Measurements from ENCODE around the gene HDAC1. TPM values are rescaled to one million over a fixed set of nuclear protein-coding genes. Genes with fewer than 3 reads are reported as not detected.
A peak's percentile ranks its signal among the peaks of the same experiment; 100 is the strongest.

HDAC1 gene
- total and polyA plus RNA-seq, 2 of the 8 experiments (the other 6 are each of a cell fraction or from before 2014, with no cell fraction given), result 111 to 125 TPM

DNA sequence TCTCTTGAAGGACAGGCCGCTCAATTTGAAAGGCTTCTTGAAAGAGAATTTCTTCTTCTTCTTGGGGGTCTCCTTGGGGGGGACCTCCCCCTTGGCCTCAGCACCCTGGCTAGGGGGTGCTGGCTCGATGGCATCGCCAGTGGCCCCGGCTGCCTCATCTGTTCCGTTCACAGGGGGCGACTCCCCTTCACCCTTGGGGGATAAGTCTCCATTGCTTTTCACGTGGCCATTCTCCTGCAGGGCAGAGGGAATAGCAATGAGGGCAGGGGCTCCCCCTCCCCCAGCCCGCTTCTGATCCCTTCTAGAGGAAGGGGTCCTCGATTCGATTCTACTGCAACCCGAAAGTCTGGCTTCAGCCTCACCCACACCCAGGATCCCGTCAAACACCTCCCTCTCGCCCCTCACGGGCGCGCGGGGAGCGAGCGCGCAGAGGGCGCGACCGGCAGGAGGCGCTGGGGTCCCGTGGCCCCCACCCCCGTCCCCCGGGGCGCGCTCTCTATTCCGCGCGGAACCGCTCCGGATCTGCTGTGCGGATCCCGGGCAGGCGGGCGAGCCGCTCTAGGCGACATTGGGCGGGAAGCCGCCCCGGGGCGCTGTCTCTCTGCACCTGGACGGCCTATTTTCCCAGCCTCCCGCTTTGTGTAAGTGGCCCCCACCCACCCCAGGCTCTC is 43.1 kb downstream of the HDAC1 start:
- H3K9me3 ChIP-seq (ENCODE audit: insufficient read depth in 2 of 2, low read depth in 1 of 2, low read length in 1 of 2), result no peaks in the 10 kb centered on the region
- H2BK20ac ChIP-seq (ENCODE audit: low read length), result no peak overlapping the region
- H3K36me3 ChIP-seq (ENCODE audit: control insufficient read depth in 2 of 4, insufficient read depth in 4 of 4, low read length in 3 of 4), result peaks cover 12 to 49% (median 19%) of the 10 kb centered on the region in 4 experiments; a peak in 6 of 8 replicates
- peaks cover 5 to 34% (median 25%) of the 10 kb centered on the region in 4 experiments for H3K4me1 ChIP-seq (replicated peaks in 1 of 4; ENCODE audit: control insufficient read depth in 3 of 4, insufficient read depth in 4 of 4, low read length in 3 of 4)
- CTCF ChIA-PET (ENCODE audit: partially characterized antibody), result interaction anchor here (1.0 to 1.2 kb wide), 3 partner anchors 18 to 119 kb away, joined by 3 to 4 read pairs (median 3); no protein-coding TSS in a partner anchor
- H4K5ac ChIP-seq (ENCODE audit: insufficient read length, low read depth, low read length), result peak overlapping the region; percentile 8
- peak overlapping the region; percentile 92 for H3K27ac ChIP-seq (ENCODE audit: low read depth, low read length)
- no peak overlapping the region for H2AFZ ChIP-seq (ENCODE audit: low read length)
- H3K18ac ChIP-seq (ENCODE audit: extremely low read depth, low read length), result peak overlapping the region; percentile 87
- H2AK5ac ChIP-seq (ENCODE audit: low read depth, low read length), result no peak overlapping the region
- H3K14ac ChIP-seq (ENCODE audit: insufficient read length), result no peak overlapping the region
- peak overlapping the region; percentile 9 for H3K4ac ChIP-seq (replicated peaks; ENCODE audit: insufficient read length, low read depth, low read length)
- peak overlapping the region; percentile 83 to 93 for H3K4me2 ChIP-seq (ENCODE audit: insufficient read depth in 1 of 2, low read depth in 2 of 2, low read length in 2 of 2)
- H2BK120ac ChIP-seq (replicated peaks; ENCODE audit: low read depth, low read length), result no peak overlapping the region
- no peak overlapping the region for H3K23ac ChIP-seq (ENCODE audit: insufficient read length)
- H4K20me1 ChIP-seq (replicated peaks in 1 of 2; ENCODE audit: control insufficient read depth in 1 of 2, insufficient read depth in 2 of 2, low read length in 2 of 2), result peaks cover 9 to 18% of the 10 kb centered on the region in 2 experiments
- WGBS, 2 experiments (ENCODE audit: extremely low coverage in 1 of 2, insufficient coverage in 1 of 2, insufficient read length in 1 of 2, insufficient replicate concordance in 2 of 2, low coverage in 1 of 2, low lambda C conversion rate in 2 of 2, missing lambda C conversion rate in 1 of 2), result 6% methylated on average over 29 of the region's 46 CpGs; no CpG with 5 or more reads in 1 of the 2 experiments
- peak overlapping the region; percentile 92 to 94 (median 93) for H3K4me3 ChIP-seq (ENCODE audit: extremely low read depth in 1 of 4, insufficient read depth in 2 of 4, low read depth in 3 of 4, low read length in 4 of 4)
- peak overlapping the region; percentile 47 for H4K91ac ChIP-seq (replicated peaks; ENCODE audit: insufficient read length, low read length)
- peaks cover 2% of the 10 kb centered on the region; the same call in 1 of the 2 replicates for H3K79me1 ChIP-seq (ENCODE audit: low read depth, low read length)
- no peak for FAIRE-seq
- peaks cover 4 to 21% of the 10 kb centered on the region in 2 experiments; a peak in 3 of 4 replicates for H3K79me2 ChIP-seq (ENCODE audit: control insufficient read depth in 1 of 2, insufficient read depth in 2 of 2, low read length in 2 of 2)
- H3K23me2 ChIP-seq (ENCODE audit: low read depth, low read length), result peaks cover 10% of the 10 kb centered on the region; the same call in 1 of the 2 replicates
- peak overlapping the region; percentile 86 to 98 (median 89) for H3K9ac ChIP-seq (replicated peaks in 1 of 4; ENCODE audit: extremely low read depth in 1 of 4, low read depth in 3 of 4, low read length in 3 of 4)
- H2BK12ac ChIP-seq (ENCODE audit: low read depth, low read length), result no peak overlapping the region
- POLR2A ChIA-PET (ENCODE audit: partially characterized antibody), result interaction anchor here (0.7 to 13.4 kb wide), 29 partner anchors 13 to 631 kb away, joined by 3 to 321 read pairs (median 7); partner anchors contain the start of genes CCDC28B, COL16A1, EIF3I and FAM167B
- peak overlapping the region; percentile 20 for H3K56ac ChIP-seq (replicated peaks; ENCODE audit: insufficient read length, low read depth, low read length)
- H3K27me3 ChIP-seq (replicated peaks in 1 of 4; ENCODE audit: control insufficient read depth in 3 of 4, extremely low read depth in 1 of 4, insufficient read depth in 3 of 4, low read length in 3 of 4), result peaks cover 0 to 7% (median 2%) of the 10 kb centered on the region in 4 experiments; a peak in 4 of 7 replicates
- H2BK15ac ChIP-seq (ENCODE audit: low read length), result no peak overlapping the region
- DNase-seq (ENCODE audit: low read depth in 1 of 2, low spot score in 2 of 2), result peak in 1 of 2 experiments; percentile 57
- peak overlapping the region; percentile 73; the same call in 1 of the 2 replicates for H2BK5ac ChIP-seq (ENCODE audit: low read depth, low read length)
- H4K8ac ChIP-seq (ENCODE audit: extremely low read depth, insufficient read depth, low read length), result peak overlapping the region; percentile 98
- TF ChIP-seq SIX5 (IDR thresholded peaks at IDR 0.05; ENCODE audit: low read depth, low read length) (no peak), GABPA (IDR thresholded peaks at IDR 0.05; ENCODE audit: borderline replicate concordance, insufficient read depth, low read length) (no peak), BACH1 (IDR thresholded peaks at IDR 0.05; ENCODE audit: low read length) (peak; percentile 76), POLR2A (IDR thresholded peaks at IDR 0.05; ENCODE audit: control extremely low read depth in 1 of 2, low read depth in 2 of 2, low read length in 2 of 2) (peak in 1 of 2 experiments; percentile 38), HDAC2 (IDR thresholded peaks at IDR 0.05; ENCODE audit: borderline replicate concordance in 1 of 2, low read depth in 2 of 2, low read length in 2 of 2) (peak; percentile 15 to 84; a peak in 1 of 4 replicates), CTBP2 (IDR thresholded peaks at IDR 0.05; ENCODE audit: borderline replicate concordance, insufficient read depth, insufficient read length, low read length) (no peak), YY1 (IDR thresholded peaks at IDR 0.05; ENCODE audit: low read depth, low read length) (no peak), CBX5 (IDR thresholded peaks at IDR 0.05; ENCODE audit: low read depth, low read length) (no peak), TAF7 (optimal IDR thresholded peaks at IDR 0.05; ENCODE audit: borderline replicate concordance, low read depth, low read length) (no peak), E2F6 (IDR thresholded peaks at IDR 0.05) (no peak)
